ENCODE measurements around the gene DPP10.

GRCh38 chr2:115634578-115634977 lies 1192.1 kb downstream of the DPP10 start:
- TF ChIP-seq CTCF (IDR thresholded peaks at IDR 0.05) (no peak), POLR2A (IDR thresholded peaks at IDR 0.05) (no peak)
